Ascending aorta (tissue), 2 donors: ENCODE data around the gene TUBA4B. TPM values are rescaled to one million over a fixed set of nuclear protein-coding genes. Genes with fewer than 3 reads are reported as not detected.
"Not testable (repeated sequence)": the region's sequence is repeated elsewhere in the genome, so short reads cannot be mapped to it uniquely, and the experiment has no call there.

Experiments used
- DNase-seq, 2 donors: peaks; one replicate each; pipeline ENCODE4 v3.0.0-alpha.2; 2019; ENCODE audit warnings: low spot score in 2 of 2
- H3K27ac ChIP-seq, 2 donors: fragments of 200-600 bp; sonication (generic); one replicate each; pipeline ENCODE4 v1.5.1; 2016 to 2017; ENCODE audit warnings: mild to moderate bottlenecking in 1 of 2
- H3K27me3 ChIP-seq: fragments of 200-600 bp; sonication (generic); one replicate; pipeline ENCODE4 v1.5.1; 2017
- H3K36me3 ChIP-seq, 2 donors: fragments of 200-600 bp; sonication (generic); one replicate each; pipeline ENCODE4 v1.5.1; 2016
- H3K4me1 ChIP-seq, 2 donors: fragments of 200-600 bp; sonication (generic); one replicate each; pipeline ENCODE4 v1.5.1; 2016 to 2017; ENCODE audit warnings: mild to moderate bottlenecking in 1 of 2
- H3K4me3 ChIP-seq, 2 donors: fragments of 200-600 bp; sonication (generic); one replicate each; pipeline ENCODE4 v1.5.1; 2016 to 2017; ENCODE audit warnings: mild to moderate bottlenecking in 1 of 2
- H3K9me3 ChIP-seq, 2 donors: fragments of 200-600 bp; sonication (generic); one replicate each; pipeline ENCODE4 v1.5.1; 2016
- intact Hi-C: fragments of 100-400 bp; cut with DNase I; formaldehyde crosslinking; loops from one replicate; pipeline ENCODE4 v1.15.1; 2023
- total RNA-seq: library from RNA; depleted of rRNA; stranded (reverse); fragments of >200 nt; gene quantifications from one replicate; pipeline ENCODE4 v1.1.0, GENCODE V29; 2016
- TF ChIP-seq, protein P1 (sequence below), 3 experiments: fragments of 200-600 bp in 2 of 3; fragments of 450-650 bp in 1 of 3; sonication (generic) in 2 of 3; IDR thresholded peaks; one replicate each; pipeline ENCODE4 v1.5.1; 2016 to 2019; ENCODE audit warnings: antibody characterized with exemption in 3 of 3, mild to moderate bottlenecking in 1 of 3, moderate library complexity in 1 of 3

TUBA4B gene
- total RNA-seq, 1 donor from 2014 or later: not detected

DNA sequence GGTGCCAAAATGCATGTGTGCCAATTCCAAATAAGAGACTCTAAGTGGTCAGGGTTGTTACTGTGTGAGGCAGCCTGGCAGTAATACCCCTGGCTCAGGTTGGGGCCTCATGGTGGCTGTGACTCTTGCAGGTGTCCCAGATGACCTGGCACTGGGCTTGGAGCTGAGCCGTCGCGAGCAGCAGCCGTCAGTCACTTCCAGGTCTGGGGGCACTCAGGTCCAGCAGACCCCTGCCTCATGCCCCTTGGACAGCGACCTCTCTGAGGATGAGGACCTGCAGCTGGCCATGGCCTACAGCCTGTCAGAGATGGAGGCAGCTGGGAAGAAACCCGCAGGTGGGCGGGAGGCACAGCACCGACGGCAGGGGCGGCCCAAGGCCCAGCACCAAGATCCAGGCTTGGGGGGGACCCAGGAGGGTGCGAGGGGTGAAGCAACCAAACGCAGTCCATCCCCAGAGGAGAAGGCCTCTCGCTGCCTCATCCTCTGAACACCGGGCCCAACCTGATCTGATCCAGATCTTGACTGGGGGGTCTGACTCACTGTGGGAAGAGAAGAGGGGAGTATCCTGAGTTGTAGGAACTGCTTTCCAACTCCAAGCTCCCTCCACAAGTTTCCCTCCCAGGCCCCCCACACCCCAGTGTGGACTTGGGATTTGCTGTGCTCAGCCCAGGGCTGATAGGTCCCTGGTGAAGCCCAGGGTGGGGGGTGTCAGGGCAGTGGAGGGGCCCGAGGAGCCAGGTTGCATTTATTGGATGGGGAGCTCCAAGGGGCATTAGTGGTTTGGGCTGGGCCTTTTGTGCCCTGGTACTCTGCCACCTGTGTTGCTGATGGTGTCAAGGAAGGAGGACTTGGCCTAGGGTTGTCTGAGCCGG lies 31.7 kb downstream of the TUBA4B start:
- peak overlapping the region in 1 of 2 donors; percentile 71 for H3K27ac ChIP-seq
- intact Hi-C loops: no loop called here
- H3K27me3 ChIP-seq: no peaks in the 10 kb centered on the region
- TF ChIP-seq, protein P1, sequence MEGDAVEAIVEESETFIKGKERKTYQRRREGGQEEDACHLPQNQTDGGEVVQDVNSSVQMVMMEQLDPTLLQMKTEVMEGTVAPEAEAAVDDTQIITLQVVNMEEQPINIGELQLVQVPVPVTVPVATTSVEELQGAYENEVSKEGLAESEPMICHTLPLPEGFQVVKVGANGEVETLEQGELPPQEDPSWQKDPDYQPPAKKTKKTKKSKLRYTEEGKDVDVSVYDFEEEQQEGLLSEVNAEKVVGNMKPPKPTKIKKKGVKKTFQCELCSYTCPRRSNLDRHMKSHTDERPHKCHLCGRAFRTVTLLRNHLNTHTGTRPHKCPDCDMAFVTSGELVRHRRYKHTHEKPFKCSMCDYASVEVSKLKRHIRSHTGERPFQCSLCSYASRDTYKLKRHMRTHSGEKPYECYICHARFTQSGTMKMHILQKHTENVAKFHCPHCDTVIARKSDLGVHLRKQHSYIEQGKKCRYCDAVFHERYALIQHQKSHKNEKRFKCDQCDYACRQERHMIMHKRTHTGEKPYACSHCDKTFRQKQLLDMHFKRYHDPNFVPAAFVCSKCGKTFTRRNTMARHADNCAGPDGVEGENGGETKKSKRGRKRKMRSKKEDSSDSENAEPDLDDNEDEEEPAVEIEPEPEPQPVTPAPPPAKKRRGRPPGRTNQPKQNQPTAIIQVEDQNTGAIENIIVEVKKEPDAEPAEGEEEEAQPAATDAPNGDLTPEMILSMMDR (IDR thresholded peaks at IDR 0.05): no peak
- no peak overlapping the region for H3K4me3 ChIP-seq
- peaks cover 9 to 30% of the 10 kb centered on the region in 2 donors for H3K4me1 ChIP-seq
- DNase-seq: no peak
- no peaks in the 10 kb centered on the region for H3K9me3 ChIP-seq
- H3K36me3 ChIP-seq: peaks cover 39 to 53% of the 10 kb centered on the region in 2 donors

DNA sequence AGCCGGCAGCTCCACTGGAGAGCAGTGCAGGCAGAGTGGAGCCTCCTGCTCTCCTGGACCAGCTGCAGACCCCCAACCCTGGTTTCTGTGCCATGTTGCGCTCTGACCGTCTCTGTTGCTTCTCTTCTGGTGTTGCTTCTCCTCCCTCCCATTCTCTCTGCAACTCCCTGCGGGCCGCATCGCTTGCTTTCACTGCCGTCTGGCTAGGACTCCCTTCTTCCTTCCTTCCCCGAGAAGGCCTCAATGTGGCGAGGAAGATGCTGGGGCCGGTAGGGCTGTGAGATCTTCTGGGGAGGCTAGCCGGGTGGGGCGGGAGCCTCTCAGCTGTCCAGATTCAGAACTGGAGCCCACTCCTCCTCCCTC lies 32.3 kb downstream of the TUBA4B start:
- intact Hi-C loops: no loop called here
- no peak overlapping the region for H3K4me3 ChIP-seq
- peaks cover 39 to 53% of the 10 kb centered on the region in 2 donors for H3K36me3 ChIP-seq
- no peak for DNase-seq
- no peaks in the 10 kb centered on the region for H3K27me3 ChIP-seq
- peaks cover 5 to 29% of the 10 kb centered on the region in 2 donors for H3K4me1 ChIP-seq
- no peaks in the 10 kb centered on the region for H3K9me3 ChIP-seq
- TF ChIP-seq, protein P1 (IDR thresholded peaks at IDR 0.05): no peak
- peak overlapping the region in 1 of 2 donors; percentile 71 for H3K27ac ChIP-seq

DNA sequence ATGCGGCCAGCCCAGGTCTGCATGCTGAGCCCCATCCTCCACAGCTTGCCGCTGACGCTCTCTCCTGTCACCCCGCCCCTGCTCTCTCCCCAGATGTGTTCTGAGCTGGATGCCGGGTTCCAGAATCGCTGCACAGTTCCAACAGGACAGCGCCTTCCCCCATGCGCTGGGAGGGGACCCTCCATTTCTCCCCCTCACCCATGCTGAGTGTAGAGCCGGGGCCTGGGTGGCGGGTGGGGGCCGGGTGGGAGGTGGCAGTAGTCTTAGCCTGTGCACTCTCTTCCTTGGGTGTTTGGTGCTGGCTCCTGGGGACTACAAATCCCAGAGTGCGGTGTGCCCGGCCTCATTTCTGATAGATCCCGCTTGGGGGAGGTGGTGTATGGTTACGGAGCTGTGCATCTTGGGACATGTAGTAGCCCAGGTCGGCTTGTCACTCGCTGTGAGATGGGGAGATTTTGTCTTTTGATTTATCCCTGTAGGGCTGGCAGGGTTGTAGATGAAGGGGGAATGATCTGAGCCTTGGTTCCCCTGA lies 32.9 kb downstream of the TUBA4B start:
- Histone ChIP-seq H3K9me3 (no peaks in the 10 kb centered on the region), H3K36me3 (peaks cover 39 to 48% of the 10 kb centered on the region in 2 donors), H3K27me3 (no peaks in the 10 kb centered on the region), H3K27ac (peak overlapping the region; percentile 53 to 71), H3K4me3 (no peak overlapping the region), H3K4me1 (peaks cover 5 to 23% of the 10 kb centered on the region in 2 donors)
- intact Hi-C loops: no loop called here
- TF ChIP-seq, protein P1 (IDR thresholded peaks at IDR 0.05): no peak
- no peak for DNase-seq

DNA sequence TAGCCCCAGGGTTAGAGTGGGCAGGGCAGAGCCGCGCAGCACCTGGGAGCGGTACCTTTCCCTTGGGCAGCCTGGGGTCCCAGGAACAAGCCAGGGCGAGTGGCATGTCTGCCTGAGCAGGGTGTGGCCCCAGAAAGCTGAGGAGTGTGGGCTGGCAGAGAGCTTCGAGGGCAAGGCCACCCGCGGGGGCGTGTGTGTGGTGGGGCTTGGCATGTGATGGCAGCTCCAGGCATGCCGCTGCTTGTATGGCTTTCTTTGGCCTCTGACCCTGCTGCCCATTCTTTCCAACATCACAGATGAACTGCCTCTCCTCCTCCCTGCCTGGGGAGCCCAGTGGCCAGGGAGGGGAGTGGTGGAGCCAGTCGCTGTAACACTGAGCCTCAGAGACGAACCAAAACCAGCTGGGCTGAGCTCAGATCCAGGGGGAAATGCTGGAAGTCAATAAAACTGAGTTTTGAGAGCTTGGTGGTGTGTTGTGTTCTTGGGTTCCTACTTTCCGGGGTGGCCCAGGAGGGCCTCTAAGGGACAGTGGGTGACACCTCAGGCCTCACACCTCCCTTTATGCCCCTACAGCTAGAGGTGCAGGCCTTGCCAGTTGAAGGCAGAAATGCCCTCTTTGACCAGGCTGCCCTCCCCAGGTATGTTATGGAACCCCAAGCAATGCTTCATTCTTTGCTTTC lies 33.5 kb downstream of the TUBA4B start:
- DNase-seq: no peak
- Histone ChIP-seq H3K27me3 (no peaks in the 10 kb centered on the region), H3K4me3 (no peak overlapping the region), H3K27ac (peak overlapping the region; percentile 53 to 71), H3K4me1 (peaks cover 5 to 19% of the 10 kb centered on the region in 2 donors), H3K36me3 (peaks cover 37 to 42% of the 10 kb centered on the region in 2 donors), H3K9me3 (no peaks in the 10 kb centered on the region)
- intact Hi-C loops: no loop called here
- TF ChIP-seq, protein P1 (IDR thresholded peaks at IDR 0.05): no peak

DNA sequence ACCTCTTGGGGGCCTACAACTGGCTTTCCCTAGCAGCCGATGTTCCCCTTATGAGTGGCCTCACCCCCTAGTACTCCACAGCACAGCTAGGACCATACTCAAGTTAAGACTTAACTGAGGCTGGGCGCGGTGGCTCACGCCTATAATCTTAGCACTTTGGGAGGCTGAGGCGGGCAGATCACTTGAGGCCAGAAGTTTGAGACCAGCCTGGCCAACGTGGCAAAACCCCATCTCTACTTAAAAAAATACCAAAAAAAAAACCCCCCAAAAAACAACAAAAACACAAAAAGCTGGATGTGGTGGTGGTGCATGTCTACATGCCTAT lies 34.0 kb downstream of the TUBA4B start:
- H3K4me1 ChIP-seq: peaks cover 5 to 17% of the 10 kb centered on the region in 2 donors
- H3K9me3 ChIP-seq, intact Hi-C loops, H3K27me3 ChIP-seq, DNase-seq, H3K4me3 ChIP-seq: not testable (repeated sequence)
- H3K36me3 ChIP-seq: peaks cover 32 to 37% of the 10 kb centered on the region in 2 donors
- H3K27ac ChIP-seq: peak overlapping the region in 1 of 2 donors; percentile 53
